K562 (cell line): ENCODE results near the gene NDUFS8. TPM values are rescaled to one million over a fixed set of nuclear protein-coding genes. Genes with fewer than 3 reads are reported as not detected.
A peak's percentile ranks its signal among the peaks of the same experiment; 100 is the strongest.

Experiments used
- KDM5B ChIP-seq: fragments of 200-600 bp; sonication (generic); IDR thresholded peaks from 2 replicates; pipeline ENCODE4 v1.6.1; 2012; ENCODE audit warnings: low read depth, mild to moderate bottlenecking, moderate library complexity, low read length, control low read depth, inconsistent platforms; ENCODE audit not compliant: insufficient replicate concordance
- polyA plus RNA-seq, 8 experiments: library from polyadenylated mRNA; depleted of rRNA in 4 of 8; stranded (reverse) in 5 of 8; unstranded in 3 of 8; fragments of >200 nt; fragmentation: Nextera tagmentation in 2 of 8; fragmentation: Illumina TruSeq in 1 of 8; extraction: Ambion mirVana in 2 of 8; extraction: Trizol in 1 of 8; gene quantifications; 2 replicates each; pipeline versions ENCODE4 v1.2.1 to v1.2.3, GENCODE V29; 2011 to 2014; ENCODE audit warnings: inconsistent platforms in 1 of 8, missing spikeins in 1 of 8
- total RNA-seq, 7 experiments: library from RNA; depleted of rRNA in 6 of 7; stranded (reverse); fragments of >200 nt in 6 of 7; fragmentation: Illumina TruSeq in 2 of 7; extraction: Trizol in 2 of 7; gene quantifications; 2 replicates each; pipeline versions ENCODE4 v1.2.1 to v1.2.3, GENCODE V29; 2011 to 2021; ENCODE audit warnings: low replicate concordance in 1 of 7
- TF ChIP-seq, protein P1 (sequence below), 2 experiments: fragments of 450-650 bp; IDR thresholded peaks; 2 replicates each; pipeline ENCODE4 v1.6.1; 2016; ENCODE audit warnings: mild to moderate bottlenecking in 2 of 2, borderline replicate concordance in 1 of 2, low read depth in 1 of 2, moderate library complexity in 1 of 2
- TF ChIP-seq, protein P2 (sequence below): fragments of 450-650 bp; IDR thresholded peaks from 2 replicates; pipeline ENCODE4 v1.6.1; 2018; ENCODE audit not compliant: partially characterized antibody

NDUFS8 gene
- total and polyA plus RNA-seq, 9 of the 15 experiments (the other 6 are each of a cell fraction or from before 2014, with no cell fraction given): 36.5 to 351 (median 101) TPM

DNA sequence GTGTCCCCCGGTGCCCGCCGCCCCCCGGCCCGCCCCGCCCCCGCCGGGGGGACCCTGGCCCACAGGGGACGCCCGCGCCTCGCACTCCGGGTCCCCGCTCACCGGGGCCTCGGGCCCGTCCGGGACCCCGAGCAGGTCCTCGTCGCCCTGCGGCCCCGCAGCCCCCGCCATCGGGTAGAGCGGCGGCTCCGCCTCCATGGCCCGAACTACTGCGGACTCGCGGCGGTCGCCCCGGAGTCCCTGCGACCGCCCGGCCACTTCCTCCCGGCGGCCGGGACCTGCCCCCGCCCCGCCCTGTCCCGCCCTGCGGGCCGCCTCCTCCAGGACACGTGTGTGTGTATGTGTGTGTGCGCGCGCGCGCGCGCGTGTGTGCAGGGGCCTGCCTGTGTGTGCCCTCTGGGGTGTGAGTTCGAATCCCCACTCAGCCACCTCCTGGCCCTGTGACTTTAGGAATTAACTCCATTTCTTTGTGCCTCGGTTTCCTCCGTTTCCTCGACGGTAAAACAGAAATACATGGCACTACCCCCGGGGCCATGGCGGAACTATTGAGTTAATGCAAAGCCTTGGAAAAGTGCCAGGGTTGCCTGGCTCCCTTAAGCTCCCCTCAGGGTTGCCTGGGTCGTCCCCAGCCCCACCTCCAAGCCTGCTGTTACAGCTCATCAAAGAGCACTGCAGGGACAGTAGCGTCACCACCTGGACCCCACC lies 26.5 kb upstream of the NDUFS8 start, which contains the start of gene UNC93B1 (continued):
- TF ChIP-seq, protein P1, sequence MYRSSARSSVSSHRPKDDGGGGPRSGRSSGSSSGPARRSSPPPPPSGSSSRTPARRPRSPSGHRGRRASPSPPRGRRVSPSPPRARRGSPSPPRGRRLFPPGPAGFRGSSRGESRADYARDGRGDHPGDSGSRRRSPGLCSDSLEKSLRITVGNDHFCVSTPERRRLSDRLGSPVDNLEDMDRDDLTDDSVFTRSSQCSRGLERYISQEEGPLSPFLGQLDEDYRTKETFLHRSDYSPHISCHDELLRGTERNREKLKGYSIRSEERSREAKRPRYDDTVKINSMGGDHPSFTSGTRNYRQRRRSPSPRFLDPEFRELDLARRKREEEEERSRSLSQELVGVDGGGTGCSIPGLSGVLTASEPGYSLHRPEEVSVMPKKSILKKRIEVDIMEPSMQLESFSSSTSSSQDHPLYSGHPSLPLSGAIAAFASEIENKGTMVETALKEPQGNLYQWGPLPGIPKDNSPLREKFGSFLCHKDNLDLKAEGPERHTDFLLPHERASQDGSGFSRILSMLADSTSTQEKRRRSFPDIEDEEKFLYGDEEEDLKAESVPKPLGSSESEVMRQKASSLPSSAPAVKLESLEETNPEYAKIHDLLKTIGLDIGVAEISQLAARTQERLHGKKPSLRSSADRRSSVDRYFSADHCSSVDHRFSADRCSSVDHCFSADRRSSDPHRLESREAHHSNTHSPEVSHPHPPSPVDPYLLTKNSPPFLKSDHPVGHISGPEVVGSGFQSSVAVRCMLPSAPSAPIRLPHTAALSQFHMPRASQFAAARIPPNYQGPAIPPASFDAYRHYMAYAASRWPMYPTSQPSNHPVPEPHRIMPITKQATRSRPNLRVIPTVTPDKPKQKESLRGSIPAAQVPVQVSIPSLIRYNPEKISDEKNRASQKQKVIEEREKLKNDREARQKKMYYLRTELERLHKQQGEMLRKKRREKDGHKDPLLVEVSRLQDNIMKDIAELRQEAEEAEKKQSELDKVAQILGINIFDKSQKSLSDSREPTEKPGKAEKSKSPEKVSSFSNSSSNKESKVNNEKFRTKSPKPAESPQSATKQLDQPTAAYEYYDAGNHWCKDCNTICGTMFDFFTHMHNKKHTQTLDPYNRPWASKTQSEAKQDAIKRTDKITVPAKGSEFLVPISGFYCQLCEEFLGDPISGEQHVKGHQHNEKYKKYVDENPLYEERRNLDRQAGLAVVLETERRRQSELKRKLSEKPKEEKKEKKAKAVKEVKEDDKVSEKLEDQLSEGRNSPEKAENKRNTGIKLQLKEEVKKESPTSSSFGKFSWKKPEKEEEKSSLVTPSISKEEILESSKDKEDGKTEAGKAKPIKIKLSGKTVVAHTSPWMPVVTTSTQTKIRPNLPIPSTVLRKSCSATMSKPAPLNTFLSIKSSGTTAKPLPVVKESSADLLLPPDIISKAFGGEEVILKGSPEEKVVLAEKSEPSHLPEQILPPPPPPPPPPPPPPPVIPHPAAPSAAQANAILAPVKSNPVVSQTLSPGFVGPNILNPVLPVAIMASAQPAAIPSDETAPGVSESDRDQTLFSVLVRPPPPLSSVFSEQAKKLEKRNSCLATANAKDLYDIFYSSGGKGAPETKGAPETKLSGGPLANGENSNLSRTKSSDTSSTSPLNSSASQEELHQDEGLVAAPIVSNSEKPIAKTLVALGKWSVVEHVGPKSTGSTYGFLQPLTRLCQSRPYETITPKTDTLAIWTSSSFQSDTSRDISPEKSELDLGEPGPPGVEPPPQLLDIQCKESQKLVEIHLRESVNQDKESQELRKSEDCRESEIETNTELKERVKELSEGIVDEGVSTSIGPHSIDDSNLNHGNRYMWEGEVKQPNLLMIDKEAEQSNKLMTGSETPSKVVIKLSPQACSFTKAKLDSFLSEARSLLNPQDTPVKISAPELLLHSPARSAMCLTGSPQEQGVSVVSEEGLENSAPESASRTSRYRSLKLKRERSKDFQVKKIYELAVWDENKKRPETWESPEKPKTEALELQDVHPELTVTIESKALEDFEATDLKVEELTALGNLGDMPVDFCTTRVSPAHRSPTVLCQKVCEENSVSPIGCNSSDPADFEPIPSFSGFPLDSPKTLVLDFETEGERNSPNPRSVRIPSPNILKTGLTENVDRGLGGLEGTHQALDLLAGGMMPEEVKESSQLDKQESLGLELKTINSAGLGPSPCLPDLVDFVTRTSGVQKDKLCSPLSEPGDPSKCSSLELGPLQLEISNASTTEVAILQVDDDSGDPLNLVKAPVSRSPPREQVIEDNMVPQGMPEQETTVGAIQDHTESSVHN (IDR thresholded peaks at IDR 0.05; ENCODE audit: borderline replicate concordance in 1 of 2, low read depth in 1 of 2): no peak
- TF ChIP-seq, protein P2, sequence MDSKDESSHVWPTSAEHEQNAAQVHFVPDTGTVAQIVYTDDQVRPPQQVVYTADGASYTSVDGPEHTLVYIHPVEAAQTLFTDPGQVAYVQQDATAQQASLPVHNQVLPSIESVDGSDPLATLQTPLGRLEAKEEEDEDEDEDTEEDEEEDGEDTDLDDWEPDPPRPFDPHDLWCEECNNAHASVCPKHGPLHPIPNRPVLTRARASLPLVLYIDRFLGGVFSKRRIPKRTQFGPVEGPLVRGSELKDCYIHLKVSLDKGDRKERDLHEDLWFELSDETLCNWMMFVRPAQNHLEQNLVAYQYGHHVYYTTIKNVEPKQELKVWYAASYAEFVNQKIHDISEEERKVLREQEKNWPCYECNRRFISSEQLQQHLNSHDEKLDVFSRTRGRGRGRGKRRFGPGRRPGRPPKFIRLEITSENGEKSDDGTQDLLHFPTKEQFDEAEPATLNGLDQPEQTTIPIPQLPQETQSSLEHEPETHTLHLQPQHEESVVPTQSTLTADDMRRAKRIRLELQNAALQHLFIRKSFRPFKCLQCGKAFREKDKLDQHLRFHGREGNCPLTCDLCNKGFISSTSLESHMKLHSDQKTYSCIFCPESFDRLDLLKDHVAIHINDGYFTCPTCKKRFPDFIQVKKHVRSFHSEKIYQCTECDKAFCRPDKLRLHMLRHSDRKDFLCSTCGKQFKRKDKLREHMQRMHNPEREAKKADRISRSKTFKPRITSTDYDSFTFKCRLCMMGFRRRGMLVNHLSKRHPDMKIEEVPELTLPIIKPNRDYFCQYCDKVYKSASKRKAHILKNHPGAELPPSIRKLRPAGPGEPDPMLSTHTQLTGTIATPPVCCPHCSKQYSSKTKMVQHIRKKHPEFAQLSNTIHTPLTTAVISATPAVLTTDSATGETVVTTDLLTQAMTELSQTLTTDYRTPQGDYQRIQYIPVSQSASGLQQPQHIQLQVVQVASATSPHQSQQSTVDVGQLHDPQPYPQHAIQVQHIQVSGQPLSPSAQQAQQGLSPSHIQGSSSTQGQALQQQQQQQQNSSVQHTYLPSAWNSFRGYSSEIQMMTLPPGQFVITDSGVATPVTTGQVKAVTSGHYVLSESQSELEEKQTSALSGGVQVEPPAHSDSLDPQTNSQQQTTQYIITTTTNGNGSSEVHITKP: peak; percentile 11
- peak; percentile 52 for TF ChIP-seq KDM5B
